Right cardiac atrium (tissue), 5 donors: Measurements from ENCODE around the gene SFI1. TPM values are rescaled to one million over a fixed set of nuclear protein-coding genes. Genes with fewer than 3 reads are reported as not detected.
A peak's percentile ranks its signal among the peaks of the same experiment; 100 is the strongest.

Source experiments
- ATAC-seq, 2 donors: fragments of 200-7000 bp; cut with Tn5 transposase; one replicate each; pipeline versions ENCODE4 v1.8.0 to v1.9.1; 2020; ENCODE audit warnings: moderate library complexity in 2 of 2, mild to moderate bottlenecking in 1 of 2
- DNase-seq, 3 donors: peaks; one replicate each; pipeline ENCODE4 v3.0.0-alpha.2; 2020
- H3K27ac ChIP-seq: one replicate; pipeline ENCODE4 v1.5.1; 2013; ENCODE audit warnings: mild to moderate bottlenecking, low read length, control low read depth, moderate library complexity
- H3K27me3 ChIP-seq: one replicate; pipeline ENCODE4 v1.6.1; 2013; ENCODE audit not compliant: control insufficient read depth, insufficient read depth
- H3K4me1 ChIP-seq: one replicate; pipeline ENCODE4 v1.6.1; 2013; ENCODE audit warnings: low read length; ENCODE audit not compliant: control insufficient read depth, insufficient read depth
- H3K4me3 ChIP-seq: one replicate; pipeline ENCODE4 v1.5.1; 2013; ENCODE audit warnings: low read length, control low read depth
- H3K9me3 ChIP-seq: one replicate; pipeline ENCODE4 v1.6.1; 2013; ENCODE audit warnings: low read length; ENCODE audit not compliant: control insufficient read depth
- WGBS: extraction: QIAGEN DNeasy Blood & Tissue Kit; methylation state at CpG from one replicate; pipeline ENCODE4 v1.1.7; 2013; 5-methylcytosine and 5-hydroxymethylcytosine counted together
- intact Hi-C, 4 donors: fragments of 100-400 bp; cut with DNase I; formaldehyde crosslinking; loops; one replicate each; pipeline versions ENCODE4 v1.11.0 to v1.14.0; 2022 to 2023
- polyA plus RNA-seq: library from polyadenylated mRNA; stranded (reverse); fragments of 200-250 nt; gene quantifications from one replicate; pipeline ENCODE4 v1.2.3, GENCODE V29; 2013
- total RNA-seq, 4 donors: library from RNA; stranded (reverse); fragmentation: NEBNext Ultra II Directional; extraction: Animal tissue kit (Norgen Biotek cat#: 25700); gene quantifications; one replicate each; pipeline ENCODE4 v1.2.1, GENCODE V29; 2021
- donor health status: healthy with polysubstance abuse.
- donor health status: DM: no; HTN: yes; CAD: no.
- donor health status: DM: no; HTN: no; CAD: no.
- donor health status: DM: no; HTN: yes; CAD: no; lungs with severe emphysema.
- donor health status: DM: yes; HTN: yes; CAD: no.

The SFI1 gene
- total and polyA plus RNA-seq, 5 donors, result 7.1 to 10.8 (median 8.7) TPM

- DNase-seq (no peak), ATAC-seq (no peak)
- 94% methylated on average over 10 of the region's 10 CpGs for WGBS
- intact Hi-C loops, result no loop called here
- Histone ChIP-seq H3K4me3 (no peak overlapping the region), H3K27ac (no peak overlapping the region), H3K9me3 (no peaks in the 10 kb centered on the region), H3K4me1 (peaks cover 2% of the 10 kb centered on the region), H3K27me3 (no peaks in the 10 kb centered on the region)
Observed at GRCh38 chr22:31609716-31610115, 113.4 kb downstream of the SFI1 start.

- ATAC-seq, result no peak
- WGBS, result 83% methylated on average over 6 of the region's 6 CpGs
- Histone ChIP-seq H3K27ac (no peak overlapping the region), H3K27me3 (no peaks in the 10 kb centered on the region), H3K4me3 (no peak overlapping the region), H3K4me1 (peaks cover 2% of the 10 kb centered on the region), H3K9me3 (no peaks in the 10 kb centered on the region)
- intact Hi-C loops, result no loop called here
- DNase-seq, result no peak
Observed at GRCh38 chr22:31610611-31611010, 114.3 kb downstream of the SFI1 start.

- DNase-seq (peak in 2 of 3 donors; percentile 55 to 72), ATAC-seq (peak; percentile 48 to 49)
Observed at GRCh38 chr22:31611061-31611760, 114.9 kb downstream of the SFI1 start.

GRCh38 chr22:31612891-31613285 is 116.6 kb downstream of the SFI1 start:
- intact Hi-C loops, result no loop called here
- DNase-seq, result peak in 1 of 3 donors; percentile 38
- no peak for ATAC-seq
- Histone ChIP-seq H3K27me3 (no peaks in the 10 kb centered on the region), H3K4me1 (peaks cover 5% of the 10 kb centered on the region), H3K27ac (no peak overlapping the region), H3K4me3 (no peak overlapping the region), H3K9me3 (no peaks in the 10 kb centered on the region)
- WGBS, result 88% methylated on average over 12 of the region's 12 CpGs

More at GRCh38 chr22:31611061-31611760, 114.9 kb downstream of the SFI1 start:
- Histone ChIP-seq H3K27me3 (no peaks in the 10 kb centered on the region), H3K9me3 (no peaks in the 10 kb centered on the region), H3K4me1 (peaks cover 4% of the 10 kb centered on the region), H3K27ac (no peak overlapping the region), H3K4me3 (no peak overlapping the region)
- intact Hi-C loops, result no loop called here
- 55% methylated on average over 16 of the region's 16 CpGs for WGBS

GRCh38 chr22:31613286-31613903 is 117.1 kb downstream of the SFI1 start:
- DNase-seq (peak in 2 of 3 donors; percentile 45 to 54), ATAC-seq (no peak)
- Histone ChIP-seq H3K9me3 (no peaks in the 10 kb centered on the region), H3K4me1 (peaks cover 5% of the 10 kb centered on the region), H3K27ac (no peak overlapping the region), H3K4me3 (no peak overlapping the region), H3K27me3 (no peaks in the 10 kb centered on the region)
- intact Hi-C loops, result no loop called here
- 92% methylated on average over 23 of the region's 23 CpGs for WGBS

GRCh38 chr22:31613904-31614296 is 117.6 kb downstream of the SFI1 start:
- DNase-seq (no peak), ATAC-seq (no peak)
- 66% methylated on average over 10 of the region's 10 CpGs for WGBS
- Histone ChIP-seq H3K9me3 (no peaks in the 10 kb centered on the region), H3K4me3 (no peak overlapping the region), H3K27me3 (no peaks in the 10 kb centered on the region), H3K4me1 (peaks cover 5% of the 10 kb centered on the region), H3K27ac (no peak overlapping the region)
- intact Hi-C loops, result no loop called here

GRCh38 chr22:31614781-31615490 is 118.6 kb downstream of the SFI1 start:
- intact Hi-C loops, result no loop called here
- ATAC-seq, result no peak
- Histone ChIP-seq H3K27me3 (no peaks in the 10 kb centered on the region), H3K4me1 (peaks cover 5% of the 10 kb centered on the region), H3K4me3 (no peak overlapping the region), H3K9me3 (no peaks in the 10 kb centered on the region), H3K27ac (no peak overlapping the region)
- WGBS, result 59% methylated on average over 18 of the region's 18 CpGs
- DNase-seq, result peak in 2 of 3 donors; percentile 55 to 57

- 58% methylated on average over 4 of the region's 4 CpGs for WGBS
- peaks cover 5% of the 10 kb centered on the region for H3K4me1 ChIP-seq
- H3K27ac ChIP-seq, result no peak overlapping the region
- DNase-seq (peak in 2 of 3 donors; percentile 35 to 53), ATAC-seq (no peak)
- no peaks in the 10 kb centered on the region for H3K27me3 ChIP-seq
- no peaks in the 10 kb centered on the region for H3K9me3 ChIP-seq
- intact Hi-C loops, result no loop called here
- H3K4me3 ChIP-seq, result no peak overlapping the region
Observed at GRCh38 chr22:31615491-31615860, 119.1 kb downstream of the SFI1 start.

- WGBS, result 60% methylated on average over 4 of the region's 4 CpGs
Observed at GRCh38 chr22:31615940-31616314, 119.6 kb downstream of the SFI1 start.

GRCh38 chr22:31616315-31616980 is 120.1 kb downstream of the SFI1 start:
- no peaks in the 10 kb centered on the region for H3K27me3 ChIP-seq
- DNase-seq (peak in 1 of 3 donors; percentile 50), ATAC-seq (peak in 1 of 2 donors; percentile 12)
- H3K9me3 ChIP-seq, result no peaks in the 10 kb centered on the region
- intact Hi-C loops, result no loop called here
- peaks cover 5% of the 10 kb centered on the region for H3K4me1 ChIP-seq
- WGBS, result 81% methylated on average over 9 of the region's 9 CpGs
- no peak overlapping the region for H3K4me3 ChIP-seq
- H3K27ac ChIP-seq, result no peak overlapping the region

More at GRCh38 chr22:31615940-31616314, 119.6 kb downstream of the SFI1 start:
- intact Hi-C loops, result no loop called here
- H3K9me3 ChIP-seq, result no peaks in the 10 kb centered on the region
- H3K4me1 ChIP-seq, result peaks cover 5% of the 10 kb centered on the region
- no peaks in the 10 kb centered on the region for H3K27me3 ChIP-seq
- H3K4me3 ChIP-seq, result no peak overlapping the region
- H3K27ac ChIP-seq, result no peak overlapping the region
- peak in 1 of 3 donors; percentile 31 for DNase-seq
- ATAC-seq, result no peak

GRCh38 chr22:31618057-31618456 is 121.7 kb downstream of the SFI1 start:
- intact Hi-C loops, result no loop called here

More at GRCh38 chr22:31618057-31618456, 121.7 kb downstream of the SFI1 start:
- WGBS, result 93% methylated on average over 17 of the region's 17 CpGs
- Histone ChIP-seq H3K4me3 (no peak overlapping the region), H3K27me3 (no peaks in the 10 kb centered on the region), H3K9me3 (no peaks in the 10 kb centered on the region), H3K4me1 (peaks cover 5% of the 10 kb centered on the region), H3K27ac (no peak overlapping the region)
- ATAC-seq (no peak), DNase-seq (peak in 2 of 3 donors; percentile 46 to 49)
